ENCODE results near the gene GPNMB. TPM values are rescaled to one million over a fixed set of nuclear protein-coding genes. Genes with fewer than 3 reads are reported as not detected.
A peak's percentile ranks its signal among the peaks of the same experiment; 100 is the strongest.

Gene GPNMB
- total RNA-seq, 6 donors from 2014 or later, result 68.5 to 309 (median 159) TPM

DNA sequence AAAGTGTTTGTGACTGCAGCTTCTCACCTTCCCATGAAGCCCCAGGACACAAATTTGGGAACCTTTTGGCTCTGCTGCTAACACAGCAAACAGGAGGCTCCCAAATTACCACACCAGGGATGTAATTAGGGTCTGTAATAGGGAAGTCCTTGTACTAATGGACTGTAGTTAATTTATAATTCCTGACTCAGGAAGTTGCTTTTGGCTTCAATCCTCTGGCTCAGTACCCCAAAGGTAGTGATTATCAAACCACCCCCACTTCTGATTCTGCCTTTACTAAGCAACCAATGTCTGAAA, 48.8 kb downstream of the GPNMB start:
- H3K27me3 ChIP-seq, result no peaks in the 10 kb centered on the region
- TF ChIP-seq POLR2AphosphoS5 (IDR thresholded peaks at IDR 0.05), result no peak
- TF ChIP-seq EP300 (IDR thresholded peaks at IDR 0.05), result no peak
- TF ChIP-seq POLR2A (IDR thresholded peaks at IDR 0.05), result no peak
- TF ChIP-seq, protein P1, sequence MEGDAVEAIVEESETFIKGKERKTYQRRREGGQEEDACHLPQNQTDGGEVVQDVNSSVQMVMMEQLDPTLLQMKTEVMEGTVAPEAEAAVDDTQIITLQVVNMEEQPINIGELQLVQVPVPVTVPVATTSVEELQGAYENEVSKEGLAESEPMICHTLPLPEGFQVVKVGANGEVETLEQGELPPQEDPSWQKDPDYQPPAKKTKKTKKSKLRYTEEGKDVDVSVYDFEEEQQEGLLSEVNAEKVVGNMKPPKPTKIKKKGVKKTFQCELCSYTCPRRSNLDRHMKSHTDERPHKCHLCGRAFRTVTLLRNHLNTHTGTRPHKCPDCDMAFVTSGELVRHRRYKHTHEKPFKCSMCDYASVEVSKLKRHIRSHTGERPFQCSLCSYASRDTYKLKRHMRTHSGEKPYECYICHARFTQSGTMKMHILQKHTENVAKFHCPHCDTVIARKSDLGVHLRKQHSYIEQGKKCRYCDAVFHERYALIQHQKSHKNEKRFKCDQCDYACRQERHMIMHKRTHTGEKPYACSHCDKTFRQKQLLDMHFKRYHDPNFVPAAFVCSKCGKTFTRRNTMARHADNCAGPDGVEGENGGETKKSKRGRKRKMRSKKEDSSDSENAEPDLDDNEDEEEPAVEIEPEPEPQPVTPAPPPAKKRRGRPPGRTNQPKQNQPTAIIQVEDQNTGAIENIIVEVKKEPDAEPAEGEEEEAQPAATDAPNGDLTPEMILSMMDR (IDR thresholded peaks at IDR 0.05), result no peak
- H3K27ac ChIP-seq, result no peak overlapping the region
- H3K36me3 ChIP-seq, result no peaks in the 10 kb centered on the region
- H3K4me3 ChIP-seq, result no peak overlapping the region
- H3K4me1 ChIP-seq, result peaks cover 6 to 17% (median 14%) of the 10 kb centered on the region in 4 donors
- DNase-seq (no peak), ATAC-seq (ENCODE audit: low FRiP score in 2 of 2) (no peak)
- no peaks in the 10 kb centered on the region for H3K9me3 ChIP-seq

DNA sequence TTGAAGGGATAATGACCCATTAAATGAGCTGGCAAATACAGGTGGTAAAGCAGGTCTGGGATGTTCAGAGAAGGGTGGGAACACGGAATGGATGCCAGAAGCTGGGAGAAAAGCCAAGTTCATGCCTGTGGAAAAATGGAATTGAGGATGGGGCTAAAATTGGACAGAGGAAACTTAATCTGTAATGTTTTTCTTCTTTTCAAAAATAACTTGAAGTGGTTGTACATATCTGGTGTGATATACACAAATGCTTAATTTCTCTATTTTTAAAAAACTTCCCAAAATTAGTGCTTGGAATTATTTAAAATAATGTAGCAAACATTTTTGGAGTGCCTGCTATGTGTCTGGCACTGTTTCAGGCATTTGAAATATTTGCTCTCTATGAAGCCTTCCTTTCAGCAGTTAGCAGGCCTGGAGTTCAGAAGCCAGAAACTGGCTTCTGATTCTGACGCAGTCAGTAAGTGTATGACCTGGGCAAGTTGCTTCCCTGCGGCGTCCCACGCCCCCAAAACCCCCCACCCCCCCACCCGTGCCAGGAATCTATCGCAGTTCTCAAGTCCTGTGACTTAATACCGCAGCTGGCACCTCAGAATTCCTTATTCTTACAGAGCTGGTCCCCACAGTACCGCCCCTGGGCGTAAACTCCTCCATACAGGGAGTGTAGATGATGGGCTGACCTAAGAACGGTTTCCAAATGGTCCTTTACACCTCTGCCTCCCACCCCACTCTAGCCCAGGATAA, 51.7 kb downstream of the GPNMB start:
- TF ChIP-seq POLR2AphosphoS5 (IDR thresholded peaks at IDR 0.05), result no peak
- TF ChIP-seq POLR2A (IDR thresholded peaks at IDR 0.05), result no peak
- no peak for TF ChIP-seq EP300 (IDR thresholded peaks at IDR 0.05)
- TF ChIP-seq, protein P1 (IDR thresholded peaks at IDR 0.05), result no peak
- Histone ChIP-seq H3K27me3 (no peaks in the 10 kb centered on the region), H3K9me3 (no peaks in the 10 kb centered on the region), H3K36me3 (peaks cover 0 to 19% (median 2%) of the 10 kb centered on the region in 4 donors), H3K4me1 (peaks cover 26 to 43% (median 36%) of the 10 kb centered on the region in 4 donors), H3K27ac (peak overlapping the region; percentile 83 to 91 (median 86)), H3K4me3 (peak overlapping the region in 3 of 4 donors; percentile 68 to 85 (median 83))
- 59 to 61% methylated on average over 8 to 11 of the region's 11 CpGs for WGBS, 2 donors
- DNase-seq (peak in 1 of 2 donors; percentile 16), ATAC-seq (ENCODE audit: low FRiP score in 2 of 2) (peak in 1 of 2 donors; percentile 62)

- Histone ChIP-seq H3K9me3 (no peaks in the 10 kb centered on the region), H3K27ac (peak within 1 kb of the TSS; percentile 83 to 91 (median 86)), H3K27me3 (no peaks in the 10 kb centered on the region), H3K4me3 (peak within 1 kb of the TSS; percentile 68 to 85 (median 84)), H3K36me3 (peaks cover 0 to 20% (median 2%) of the 10 kb centered on the region in 4 donors), H3K4me1 (peaks cover 26 to 43% (median 36%) of the 10 kb centered on the region in 4 donors)
- ATAC-seq (ENCODE audit: low FRiP score in 2 of 2), result peak; percentile 98 to 100
- TF ChIP-seq, protein P1 (IDR thresholded peaks at IDR 0.05), result peak in 2 of 6 experiments; percentile 10 to 19
- no peak for TF ChIP-seq EP300 (IDR thresholded peaks at IDR 0.05)
- peak in 3 of 4 donors; percentile 88 to 92 (median 89) for TF ChIP-seq POLR2A (IDR thresholded peaks at IDR 0.05)
- TF ChIP-seq POLR2AphosphoS5 (IDR thresholded peaks at IDR 0.05), result peak; percentile 93 to 96
- peak; percentile 95 to 99 for DNase-seq
- WGBS, 2 donors, result 0 to 1% methylated on average over 25 to 49 of the region's 59 CpGs
Measured at GRCh38 chr7:23298885-23299769, 52.6 kb downstream of the GPNMB start, which contains the start of gene MALSU1. TSS of gene MALSU1 (plus strand) at chr7:23299339. CDS start at chr7:23299353, 14 bp downstream.

DNA sequence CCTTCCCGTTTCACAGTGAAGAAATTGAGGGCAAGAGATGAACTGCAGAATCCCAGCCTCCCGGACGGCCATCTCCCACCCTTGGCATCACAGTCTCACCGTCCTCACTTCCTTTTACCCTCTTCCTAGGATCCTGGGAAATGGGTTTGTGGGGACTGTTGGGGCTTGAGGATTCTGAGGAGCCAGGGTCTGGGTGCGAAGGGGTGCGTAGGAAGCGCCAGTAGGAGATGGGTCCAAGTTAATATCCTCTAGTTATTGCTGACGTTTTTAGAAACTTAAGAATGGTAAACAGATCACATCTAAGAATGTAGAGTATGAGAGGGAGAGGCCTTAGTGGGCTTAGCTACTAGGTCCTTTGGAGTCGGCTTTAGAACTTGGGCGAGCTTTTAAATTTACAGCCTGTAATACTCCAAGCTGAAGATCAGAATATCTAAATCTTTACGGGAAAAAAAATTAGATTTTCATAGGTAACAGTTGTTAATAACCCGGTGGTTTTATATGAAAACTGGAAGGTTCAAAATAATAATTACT, 53.3 kb downstream of the GPNMB start:
- WGBS, 2 donors, result 16 to 17% methylated on average over 12 of the region's 12 CpGs

More for the DNA sequence above, 53.3 kb downstream of the GPNMB start:
- Histone ChIP-seq H3K9me3 (no peaks in the 10 kb centered on the region), H3K36me3 (peaks cover 0 to 20% (median 3%) of the 10 kb centered on the region in 4 donors), H3K4me3 (peak overlapping the region; percentile 68 to 85 (median 84)), H3K4me1 (peaks cover 26 to 43% (median 36%) of the 10 kb centered on the region in 4 donors), H3K27me3 (no peaks in the 10 kb centered on the region), H3K27ac (peak overlapping the region; percentile 83 to 91 (median 86))
- DNase-seq (no peak), ATAC-seq (ENCODE audit: low FRiP score in 2 of 2) (peak in 1 of 2 donors; percentile 22)
- TF ChIP-seq POLR2AphosphoS5 (IDR thresholded peaks at IDR 0.05) (no peak), EP300 (IDR thresholded peaks at IDR 0.05) (no peak), POLR2A (IDR thresholded peaks at IDR 0.05) (no peak)
- TF ChIP-seq, protein P1 (IDR thresholded peaks at IDR 0.05), result no peak
